Measurements from ENCODE around the gene EXOC4. TPM values are rescaled to one million over a fixed set of nuclear protein-coding genes. Genes with fewer than 3 reads are reported as not detected.

EXOC4 gene
- total RNA-seq, 4 donors from 2014 or later = 82.4 to 204 (median 128) TPM

- no peaks in the 10 kb centered on the region for H3K9me3 ChIP-seq
- no peak overlapping the region for H3K4me3 ChIP-seq
- intact Hi-C loops (cut with DNase I; ENCODE audit: low total_unique reads) = no loop called here
- no peak for DNase-seq
- in situ Hi-C loops (cut with MboI; ENCODE audit: low pct_ligation_motif_present in 1 of 4, low pct_unique_long_range_greater_than_20kb in 1 of 4, low sequenced_read_pairs in 3 of 4) = no loop called here
- H3K27ac ChIP-seq = no peak overlapping the region
- WGBS, 2 donors (ENCODE audit: low coverage in 1 of 2) = 80 to 90% methylated on average over 1 to 2 of the region's 2 CpGs
- peaks cover 0 to 8% (median 0%) of the 10 kb centered on the region in 4 donors for H3K36me3 ChIP-seq
- H3K27me3 ChIP-seq = no peaks in the 10 kb centered on the region
- TF ChIP-seq EP300 (IDR thresholded peaks at IDR 0.05; ENCODE audit: low read depth) (no peak), POLR2AphosphoS5 (IDR thresholded peaks at IDR 0.05) (no peak), POLR2A (IDR thresholded peaks at IDR 0.05) (no peak)
- TF ChIP-seq, protein P1, sequence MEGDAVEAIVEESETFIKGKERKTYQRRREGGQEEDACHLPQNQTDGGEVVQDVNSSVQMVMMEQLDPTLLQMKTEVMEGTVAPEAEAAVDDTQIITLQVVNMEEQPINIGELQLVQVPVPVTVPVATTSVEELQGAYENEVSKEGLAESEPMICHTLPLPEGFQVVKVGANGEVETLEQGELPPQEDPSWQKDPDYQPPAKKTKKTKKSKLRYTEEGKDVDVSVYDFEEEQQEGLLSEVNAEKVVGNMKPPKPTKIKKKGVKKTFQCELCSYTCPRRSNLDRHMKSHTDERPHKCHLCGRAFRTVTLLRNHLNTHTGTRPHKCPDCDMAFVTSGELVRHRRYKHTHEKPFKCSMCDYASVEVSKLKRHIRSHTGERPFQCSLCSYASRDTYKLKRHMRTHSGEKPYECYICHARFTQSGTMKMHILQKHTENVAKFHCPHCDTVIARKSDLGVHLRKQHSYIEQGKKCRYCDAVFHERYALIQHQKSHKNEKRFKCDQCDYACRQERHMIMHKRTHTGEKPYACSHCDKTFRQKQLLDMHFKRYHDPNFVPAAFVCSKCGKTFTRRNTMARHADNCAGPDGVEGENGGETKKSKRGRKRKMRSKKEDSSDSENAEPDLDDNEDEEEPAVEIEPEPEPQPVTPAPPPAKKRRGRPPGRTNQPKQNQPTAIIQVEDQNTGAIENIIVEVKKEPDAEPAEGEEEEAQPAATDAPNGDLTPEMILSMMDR (IDR thresholded peaks at IDR 0.05) = no peak
- H3K4me1 ChIP-seq = peaks cover 0 to 4% (median 0%) of the 10 kb centered on the region in 4 donors
Observed at GRCh38 chr7:133491201-133491691, 238.4 kb downstream of the EXOC4 start.

DNA sequence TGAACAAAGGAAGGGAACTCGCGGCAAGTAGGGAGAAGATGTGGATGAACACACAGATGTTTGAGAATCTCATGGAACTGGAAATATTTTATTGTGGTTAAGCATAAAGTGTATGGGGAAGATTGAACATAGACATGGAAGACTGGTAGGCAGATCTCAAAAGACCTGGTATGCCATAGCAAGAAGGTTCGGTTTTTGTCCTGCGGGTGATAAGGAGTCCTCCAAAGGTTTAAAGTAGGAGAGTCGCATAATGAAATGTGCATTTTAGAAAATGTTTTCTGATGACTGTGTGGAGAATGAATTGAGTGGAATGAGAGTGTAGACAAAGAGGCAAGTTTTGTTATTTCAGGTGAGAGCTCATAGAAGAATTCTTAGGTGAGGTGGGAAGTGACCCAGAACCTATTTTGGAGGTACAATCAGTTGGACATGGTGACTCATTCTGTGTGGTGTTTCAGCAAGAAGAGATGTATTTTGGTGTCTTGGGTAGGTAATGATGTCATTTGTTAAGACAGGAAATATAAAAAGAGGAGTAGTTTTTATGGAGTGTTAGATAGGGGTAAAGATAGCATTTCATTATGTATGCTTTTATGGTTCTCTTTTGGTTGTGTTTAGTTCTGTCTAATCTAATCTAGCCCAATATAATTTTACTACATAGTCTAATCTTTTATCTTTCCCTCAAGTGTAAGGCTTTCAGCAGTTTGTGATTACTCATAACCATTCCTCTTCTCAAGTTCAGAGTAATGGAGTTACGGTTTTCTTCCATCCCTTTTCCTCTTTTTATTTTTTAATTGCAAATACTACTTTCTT is 239.2 kb downstream of the EXOC4 start:
- TF ChIP-seq, protein P1 (IDR thresholded peaks at IDR 0.05) = no peak
- TF ChIP-seq POLR2AphosphoS5 (IDR thresholded peaks at IDR 0.05) (no peak), EP300 (IDR thresholded peaks at IDR 0.05; ENCODE audit: low read depth) (no peak), POLR2A (IDR thresholded peaks at IDR 0.05) (no peak)
- intact Hi-C loops (cut with DNase I; ENCODE audit: low total_unique reads) = no loop called here
- WGBS, 2 donors (ENCODE audit: low coverage in 1 of 2) = 90 to 91% methylated on average over 6 of the region's 6 CpGs
- in situ Hi-C loops (cut with MboI; ENCODE audit: low pct_ligation_motif_present in 1 of 4, low pct_unique_long_range_greater_than_20kb in 1 of 4, low sequenced_read_pairs in 3 of 4) = no loop called here
- Histone ChIP-seq H3K4me3 (no peak overlapping the region), H3K9me3 (no peaks in the 10 kb centered on the region), H3K4me1 (peaks cover 0 to 4% (median 0%) of the 10 kb centered on the region in 4 donors), H3K27ac (no peak overlapping the region), H3K36me3 (peaks cover 0 to 8% (median 0%) of the 10 kb centered on the region in 4 donors), H3K27me3 (no peaks in the 10 kb centered on the region)
- DNase-seq = no peak

DNA sequence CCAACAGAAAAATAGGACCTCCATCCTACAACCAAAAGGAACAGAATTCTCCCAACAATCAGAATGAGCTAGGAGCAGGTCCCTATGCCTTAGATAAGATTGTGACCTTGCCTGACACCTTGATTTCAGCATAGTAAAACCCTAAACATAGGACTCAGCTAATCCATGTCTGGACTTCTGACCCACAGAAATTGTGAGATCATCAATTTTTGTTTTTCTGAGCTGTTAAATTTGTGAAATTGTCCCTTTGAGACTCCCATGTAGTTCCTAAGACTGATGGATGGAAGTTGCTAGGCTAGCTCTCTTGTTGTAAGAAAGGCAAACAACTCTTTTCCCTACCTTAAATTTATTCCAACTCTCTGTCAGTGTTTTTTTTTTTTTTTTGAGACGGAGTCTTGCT is 244.2 kb downstream of the EXOC4 start:
- H3K4me3 ChIP-seq = no peak overlapping the region
- peaks cover 0 to 6% (median 0%) of the 10 kb centered on the region in 4 donors for H3K4me1 ChIP-seq
- in situ Hi-C loops (cut with MboI; ENCODE audit: low pct_ligation_motif_present in 1 of 4, low pct_unique_long_range_greater_than_20kb in 1 of 4, low sequenced_read_pairs in 3 of 4) (no loop called here), intact Hi-C loops (cut with DNase I; ENCODE audit: low total_unique reads) (no loop called here)
- H3K9me3 ChIP-seq = no peaks in the 10 kb centered on the region
- WGBS, 2 donors (ENCODE audit: low coverage in 1 of 2) = 86 to 91% methylated on average over 1 of the region's 1 CpG
- TF ChIP-seq EP300 (IDR thresholded peaks at IDR 0.05; ENCODE audit: low read depth) = no peak
- TF ChIP-seq POLR2AphosphoS5 (IDR thresholded peaks at IDR 0.05) = no peak
- TF ChIP-seq, protein P1 (IDR thresholded peaks at IDR 0.05) = no peak
- TF ChIP-seq POLR2A (IDR thresholded peaks at IDR 0.05) = no peak
- no peaks in the 10 kb centered on the region for H3K36me3 ChIP-seq
- no peak for DNase-seq
- H3K27me3 ChIP-seq = no peaks in the 10 kb centered on the region
- no peak overlapping the region for H3K27ac ChIP-seq

GRCh38 chr7:133501771-133502170 is 248.9 kb downstream of the EXOC4 start:
- in situ Hi-C loops (cut with MboI; ENCODE audit: low pct_ligation_motif_present in 1 of 4, low pct_unique_long_range_greater_than_20kb in 1 of 4, low sequenced_read_pairs in 3 of 4) (no loop called here), intact Hi-C loops (cut with DNase I; ENCODE audit: low total_unique reads) (no loop called here)
- Histone ChIP-seq H3K4me1 (peaks cover 0 to 5% (median 0%) of the 10 kb centered on the region in 4 donors), H3K27ac (no peak overlapping the region), H3K9me3 (no peaks in the 10 kb centered on the region), H3K36me3 (no peaks in the 10 kb centered on the region), H3K4me3 (no peak overlapping the region), H3K27me3 (no peaks in the 10 kb centered on the region)
- no peak for DNase-seq
- WGBS, 2 donors (ENCODE audit: low coverage in 1 of 2) = 90 to 99% methylated on average over 5 of the region's 5 CpGs
- TF ChIP-seq, protein P1 (IDR thresholded peaks at IDR 0.05) = no peak
- TF ChIP-seq EP300 (IDR thresholded peaks at IDR 0.05; ENCODE audit: low read depth) (no peak), POLR2A (IDR thresholded peaks at IDR 0.05) (no peak), POLR2AphosphoS5 (IDR thresholded peaks at IDR 0.05) (no peak)

All from transverse colon (tissue), 4 donors.